GM23338 (cell line): ENCODE measurements around the gene PXMP4. TPM values are rescaled to one million over a fixed set of nuclear protein-coding genes. Genes with fewer than 3 reads are reported as not detected.

Experiments used
- ATAC-seq: fragments of 200-7000 bp; cut with Tn5 transposase; 3 replicates; pipeline ENCODE4 v1.9.1; 2020
- DNase-seq: peaks from one replicate; pipeline ENCODE4 v3.0.0-alpha.2; 2015; ENCODE audit warnings: low spot score
- H2AFZ ChIP-seq: fragments of 200-600 bp; sonication (generic); 2 replicates; pipeline ENCODE4 v1.8.0; 2016; ENCODE audit warnings: antibody characterized with exemption, mild to moderate bottlenecking, moderate library complexity
- H3F3A ChIP-seq: fragments of 200-600 bp; sonication (generic); replicated peaks from 2 replicates; pipeline ENCODE4 v1.8.0; 2017; ENCODE audit warnings: antibody characterized with exemption, mixed run types, low read depth
- H3K27ac ChIP-seq: fragments of 200-600 bp; sonication (generic); 2 replicates; pipeline ENCODE4 v1.6.1; 2016; ENCODE audit warnings: low read depth
- H3K27me3 ChIP-seq: fragments of 200-600 bp; sonication (generic); 2 replicates; pipeline ENCODE4 v1.8.0; 2016; ENCODE audit warnings: mild to moderate bottlenecking, mixed run types, moderate library complexity; ENCODE audit not compliant: insufficient read depth
- H3K36me3 ChIP-seq: fragments of 200-600 bp; sonication (generic); 2 replicates; pipeline ENCODE4 v1.8.0; 2016; ENCODE audit warnings: mild to moderate bottlenecking; ENCODE audit not compliant: insufficient read depth
- H3K4me1 ChIP-seq: fragments of 200-600 bp; sonication (generic); 2 replicates; pipeline ENCODE4 v1.8.0; 2016; ENCODE audit warnings: mild to moderate bottlenecking, moderate library complexity; ENCODE audit not compliant: insufficient read depth
- H3K4me2 ChIP-seq: fragments of 200-600 bp; sonication (generic); 2 replicates; pipeline ENCODE4 v1.7.1; 2017; ENCODE audit warnings: mixed run types
- H3K4me3 ChIP-seq: fragments of 200-600 bp; sonication (generic); 2 replicates; pipeline ENCODE4 v1.6.1; 2016; ENCODE audit warnings: mixed run types
- H3K79me2 ChIP-seq: fragments of 200-600 bp; sonication (generic); replicated peaks from 2 replicates; pipeline ENCODE4 v1.8.0; 2017; ENCODE audit warnings: mild to moderate bottlenecking; ENCODE audit not compliant: insufficient read depth
- H3K9me2 ChIP-seq: fragments of 200-600 bp; sonication (generic); 2 replicates; pipeline ENCODE4 v1.8.0; 2017; ENCODE audit not compliant: insufficient read depth
- H4K20me1 ChIP-seq: fragments of 200-600 bp; sonication (generic); replicated peaks from 2 replicates; pipeline ENCODE4 v1.8.0; 2017; ENCODE audit warnings: mild to moderate bottlenecking; ENCODE audit not compliant: insufficient read depth
- H3K27ac Mint-ChIP-seq: 2 replicates; pipeline ENCODE4 v1.8.0; 2020; ENCODE audit warnings: inconsistent platforms, mild to moderate bottlenecking, moderate library complexity, mixed read lengths
- H3K27me3 Mint-ChIP-seq: 3 replicates; pipeline ENCODE4 v1.8.0; 2022; ENCODE audit warnings: low read depth, mild to moderate bottlenecking, moderate library complexity, mixed read lengths, inconsistent platforms; ENCODE audit not compliant: insufficient read depth, poor library complexity
- H3K36me3 Mint-ChIP-seq: 3 replicates; pipeline ENCODE4 v1.8.0; 2021; ENCODE audit warnings: low read depth, mild to moderate bottlenecking, inconsistent platforms, moderate library complexity, mixed read lengths
- H3K4me1 Mint-ChIP-seq: 3 replicates; pipeline ENCODE4 v1.8.0; 2020; ENCODE audit warnings: mild to moderate bottlenecking, inconsistent platforms, mixed read lengths
- H3K4me3 Mint-ChIP-seq: 3 replicates; pipeline ENCODE4 v1.8.0; 2021; ENCODE audit warnings: moderate library complexity, mild to moderate bottlenecking, inconsistent platforms, mixed read lengths
- H3K9me3 Mint-ChIP-seq: 3 replicates; pipeline ENCODE4 v1.8.0; 2020; ENCODE audit warnings: moderate library complexity, mild to moderate bottlenecking, inconsistent platforms, mixed read lengths
- CREB1 ChIP-seq: fragments of 250-450 bp; sonication (Bioruptor Pico); IDR thresholded peaks from 2 replicates; pipeline ENCODE4 v1.5.0; 2020; ENCODE audit warnings: low read depth, mild to moderate bottlenecking, moderate library complexity
- CTCF ChIP-seq, 2 experiments: fragments of 200-600 bp in 1 of 2; sonication (generic) in 1 of 2; conservative IDR thresholded peaks; 2 replicates each; pipeline versions ENCODE4 v1.5.1 to v1.6.1; 2016 to 2017; ENCODE audit warnings: antibody characterized with exemption in 2 of 2, low read depth in 2 of 2, mild to moderate bottlenecking in 2 of 2, moderate library complexity in 1 of 2
- EZH2 ChIP-seq: fragments of 200-600 bp; sonication (generic); IDR thresholded peaks from one replicate; pipeline ENCODE4 v1.8.0; 2017; ENCODE audit warnings: antibody characterized with exemption, mild to moderate bottlenecking, low read depth; ENCODE audit not compliant: unreplicated experiment
- EZH2phosphoT487 ChIP-seq: fragments of 200-600 bp; sonication (generic); IDR thresholded peaks from one replicate; pipeline ENCODE4 v1.8.1; 2018; ENCODE audit warnings: antibody characterized with exemption; ENCODE audit not compliant: unreplicated experiment
- POLR2AphosphoS5 ChIP-seq: IDR thresholded peaks from 2 replicates; pipeline ENCODE4 v1.6.1; 2016; ENCODE audit warnings: antibody characterized with exemption, low read depth
- ZNF331 ChIP-seq: fragments of 250-450 bp; sonication (Bioruptor Pico); IDR thresholded peaks from 2 replicates; pipeline ENCODE4 v1.5.0; 2020; ENCODE audit warnings: low read depth, mild to moderate bottlenecking, moderate library complexity
- polyA plus RNA-seq: library from polyadenylated mRNA; unstranded; fragments of >200 nt; fragmentation: Nextera tagmentation; extraction: Ambion mirVana; gene quantifications from 2 replicates; pipeline ENCODE4 v1.2.1, GENCODE V29; 2016
- total RNA-seq: library from RNA; depleted of rRNA; stranded (reverse); fragments of >200 nt; shearing (Covaris generic); gene quantifications from 2 replicates; pipeline ENCODE4 v1.2.3, GENCODE V29; 2014
- TF ChIP-seq, protein P1 (sequence below): fragments of 250-450 bp; sonication (Bioruptor Pico); IDR thresholded peaks from 2 replicates; pipeline ENCODE4 v1.5.0; 2020; ENCODE audit warnings: mild to moderate bottlenecking, moderate library complexity

The PXMP4 gene
- total and polyA plus RNA-seq, 2 experiments from 2014 or later = 1.2 to 3.5 TPM

DNA sequence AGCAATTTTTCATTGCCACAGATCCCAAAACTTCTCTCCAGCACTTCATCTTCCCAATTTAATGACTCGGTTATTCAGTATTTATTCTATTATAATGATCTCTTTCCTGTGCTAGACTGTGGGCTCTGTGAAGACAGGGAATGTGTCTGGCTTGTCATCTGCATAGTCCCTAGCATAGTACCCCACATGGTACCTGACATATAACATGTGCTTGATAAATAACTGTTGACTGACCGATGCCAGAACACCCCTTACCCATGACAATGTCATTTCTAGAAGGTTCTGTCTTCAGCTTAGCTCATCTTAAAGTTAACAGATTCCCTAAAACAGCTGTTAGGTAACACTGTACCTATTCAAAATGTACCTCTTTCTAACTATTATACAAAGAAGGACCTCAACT lies 3.6 kb downstream of the PXMP4 start:
- Mint-ChIP-seq H3K4me3 (no peak overlapping the region), H3K27me3 (peaks cover 10% of the 10 kb centered on the region), H3K9me3 (peaks cover 6% of the 10 kb centered on the region; the same call in 2 of the 3 replicates), H3K4me1 (no peaks in the 10 kb centered on the region; the same call in 2 of the 3 replicates), H3K36me3 (no peaks in the 10 kb centered on the region; the same call in 2 of the 3 replicates), H3K27ac (no peak overlapping the region)
- Histone ChIP-seq H3K4me1 (no peaks in the 10 kb centered on the region), H3K27me3 (no peaks in the 10 kb centered on the region), H3K9me2 (no peaks in the 10 kb centered on the region), H3K27ac (no peak overlapping the region), H3F3A (no peaks in the 10 kb centered on the region), H3K36me3 (no peaks in the 10 kb centered on the region), H3K79me2 (no peaks in the 10 kb centered on the region), H3K4me2 (no peak overlapping the region), H2AFZ (no peak overlapping the region), H3K4me3 (no peak overlapping the region), H4K20me1 (no peaks in the 10 kb centered on the region)
- DNase-seq = no peak
- ATAC-seq = no peak
- TF ChIP-seq ZNF331 (no peak), EZH2phosphoT487 (no peak), EZH2 (no peak), CTCF (conservative IDR thresholded peaks at IDR 0.05; ENCODE audit: low read depth in 2 of 2) (no peak), CREB1 (CRISPR knock-in tag) (no peak), POLR2AphosphoS5 (no peak)
- TF ChIP-seq, protein P1, sequence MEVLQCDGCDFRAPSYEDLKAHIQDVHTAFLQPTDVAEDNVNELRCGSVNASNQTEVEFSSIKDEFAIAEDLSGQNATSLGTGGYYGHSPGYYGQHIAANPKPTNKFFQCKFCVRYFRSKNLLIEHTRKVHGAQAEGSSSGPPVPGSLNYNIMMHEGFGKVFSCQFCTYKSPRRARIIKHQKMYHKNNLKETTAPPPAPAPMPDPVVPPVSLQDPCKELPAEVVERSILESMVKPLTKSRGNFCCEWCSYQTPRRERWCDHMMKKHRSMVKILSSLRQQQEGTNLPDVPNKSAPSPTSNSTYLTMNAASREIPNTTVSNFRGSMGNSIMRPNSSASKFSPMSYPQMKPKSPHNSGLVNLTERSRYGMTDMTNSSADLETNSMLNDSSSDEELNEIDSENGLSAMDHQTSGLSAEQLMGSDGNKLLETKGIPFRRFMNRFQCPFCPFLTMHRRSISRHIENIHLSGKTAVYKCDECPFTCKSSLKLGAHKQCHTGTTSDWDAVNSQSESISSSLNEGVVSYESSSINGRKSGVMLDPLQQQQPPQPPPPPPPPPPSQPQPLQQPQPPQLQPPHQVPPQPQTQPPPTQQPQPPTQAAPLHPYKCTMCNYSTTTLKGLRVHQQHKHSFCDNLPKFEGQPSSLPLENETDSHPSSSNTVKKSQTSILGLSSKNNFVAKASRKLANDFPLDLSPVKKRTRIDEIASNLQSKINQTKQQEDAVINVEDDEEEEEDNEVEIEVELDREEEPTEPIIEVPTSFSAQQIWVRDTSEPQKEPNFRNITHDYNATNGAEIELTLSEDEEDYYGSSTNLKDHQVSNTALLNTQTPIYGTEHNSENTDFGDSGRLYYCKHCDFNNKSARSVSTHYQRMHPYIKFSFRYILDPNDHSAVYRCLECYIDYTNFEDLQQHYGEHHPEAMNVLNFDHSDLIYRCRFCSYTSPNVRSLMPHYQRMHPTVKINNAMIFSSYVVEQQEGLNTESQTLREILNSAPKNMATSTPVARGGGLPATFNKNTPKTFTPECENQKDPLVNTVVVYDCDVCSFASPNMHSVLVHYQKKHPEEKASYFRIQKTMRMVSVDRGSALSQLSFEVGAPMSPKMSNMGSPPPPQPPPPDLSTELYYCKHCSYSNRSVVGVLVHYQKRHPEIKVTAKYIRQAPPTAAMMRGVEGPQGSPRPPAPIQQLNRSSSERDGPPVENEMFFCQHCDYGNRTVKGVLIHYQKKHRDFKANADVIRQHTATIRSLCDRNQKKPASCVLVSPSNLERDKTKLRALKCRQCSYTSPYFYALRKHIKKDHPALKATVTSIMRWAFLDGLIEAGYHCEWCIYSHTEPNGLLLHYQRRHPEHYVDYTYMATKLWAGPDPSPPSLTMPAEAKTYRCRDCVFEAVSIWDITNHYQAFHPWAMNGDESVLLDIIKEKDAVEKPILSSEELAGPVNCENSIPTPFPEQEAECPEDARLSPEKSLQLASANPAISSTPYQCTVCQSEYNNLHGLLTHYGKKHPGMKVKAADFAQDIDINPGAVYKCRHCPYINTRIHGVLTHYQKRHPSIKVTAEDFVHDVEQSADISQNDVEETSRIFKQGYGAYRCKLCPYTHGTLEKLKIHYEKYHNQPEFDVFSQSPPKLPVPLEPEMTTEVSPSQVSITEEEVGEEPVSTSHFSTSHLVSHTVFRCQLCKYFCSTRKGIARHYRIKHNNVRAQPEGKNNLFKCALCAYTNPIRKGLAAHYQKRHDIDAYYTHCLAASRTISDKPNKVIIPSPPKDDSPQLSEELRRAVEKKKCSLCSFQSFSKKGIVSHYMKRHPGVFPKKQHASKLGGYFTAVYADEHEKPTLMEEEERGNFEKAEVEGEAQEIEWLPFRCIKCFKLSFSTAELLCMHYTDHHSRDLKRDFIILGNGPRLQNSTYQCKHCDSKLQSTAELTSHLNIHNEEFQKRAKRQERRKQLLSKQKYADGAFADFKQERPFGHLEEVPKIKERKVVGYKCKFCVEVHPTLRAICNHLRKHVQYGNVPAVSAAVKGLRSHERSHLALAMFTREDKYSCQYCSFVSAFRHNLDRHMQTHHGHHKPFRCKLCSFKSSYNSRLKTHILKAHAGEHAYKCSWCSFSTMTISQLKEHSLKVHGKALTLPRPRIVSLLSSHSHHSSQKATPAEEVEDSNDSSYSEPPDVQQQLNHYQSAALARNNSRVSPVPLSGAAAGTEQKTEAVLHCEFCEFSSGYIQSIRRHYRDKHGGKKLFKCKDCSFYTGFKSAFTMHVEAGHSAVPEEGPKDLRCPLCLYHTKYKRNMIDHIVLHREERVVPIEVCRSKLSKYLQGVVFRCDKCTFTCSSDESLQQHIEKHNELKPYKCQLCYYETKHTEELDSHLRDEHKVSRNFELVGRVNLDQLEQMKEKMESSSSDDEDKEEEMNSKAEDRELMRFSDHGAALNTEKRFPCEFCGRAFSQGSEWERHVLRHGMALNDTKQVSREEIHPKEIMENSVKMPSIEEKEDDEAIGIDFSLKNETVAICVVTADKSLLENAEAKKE (CRISPR knock-in tag) = no peak
